ENCODE measurements around the gene NBL1. TPM values are rescaled to one million over a fixed set of nuclear protein-coding genes. Genes with fewer than 3 reads are reported as not detected.

Gene NBL1
- total RNA-seq, 1 experiment from 2014 or later = 100 TPM

DNA sequence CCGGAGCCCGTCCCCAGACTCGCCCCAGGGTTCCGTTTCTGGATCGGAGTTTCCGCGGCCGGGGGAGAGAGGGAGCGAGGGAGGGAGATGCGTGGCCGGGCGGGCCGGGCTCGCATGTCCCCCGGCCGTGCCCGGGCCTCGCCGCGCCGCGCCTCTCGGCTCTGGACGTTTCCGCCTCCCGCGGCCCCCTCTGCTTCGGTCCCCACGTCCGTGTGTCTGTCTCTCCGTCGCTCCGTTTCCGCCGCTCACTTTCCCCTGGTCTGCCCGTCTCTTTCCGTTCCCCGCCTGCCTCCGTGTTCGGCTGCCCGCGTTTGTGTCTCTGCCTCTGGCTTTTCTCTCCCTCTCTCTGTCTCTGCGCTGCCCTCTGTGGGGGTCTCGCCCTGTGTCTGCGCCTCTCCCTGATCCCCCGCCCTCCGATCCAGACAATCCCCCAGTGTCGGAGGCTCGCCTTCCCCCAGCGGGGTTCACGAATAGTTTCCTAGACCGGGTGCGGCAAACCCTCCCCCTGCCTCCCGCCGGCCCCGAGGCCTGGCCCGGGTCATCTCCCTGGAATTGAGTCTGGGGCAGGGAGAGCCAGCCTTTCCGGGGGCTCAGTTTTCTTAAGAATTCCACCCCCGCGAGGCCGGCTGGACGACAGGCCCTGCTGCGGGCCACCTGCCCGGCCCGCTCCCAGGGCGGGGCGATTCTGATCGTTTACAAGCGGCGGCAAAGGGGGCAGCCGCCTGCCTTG is 735 bp downstream of the NBL1 start:
- Mint-ChIP-seq H3K27me3 (ENCODE audit: unreplicated experiment) (no peaks in the 10 kb centered on the region), H3K36me3 (ENCODE audit: insufficient read depth, unreplicated experiment) (peaks cover 26% of the 10 kb centered on the region), H3K4me1 (ENCODE audit: low read depth, unreplicated experiment) (peaks cover 49% of the 10 kb centered on the region), H3K4me3 (ENCODE audit: low read depth, unreplicated experiment) (peak overlapping the region; percentile 82), H3K9me3 (ENCODE audit: low read depth, unreplicated experiment) (no peaks in the 10 kb centered on the region), H3K27ac (ENCODE audit: unreplicated experiment) (peak overlapping the region; percentile 55)
- intact Hi-C loops (cut with micrococcal nuclease; ENCODE audit: unreplicated experiment) = loop anchor here (5.0 kb wide), 1 partner anchor 158 kb away; the partner anchor contains the start of gene CAPZB
- no TSS peak for BruUV-seq (replicated peaks)
- no peak for DNase-seq
- TF ChIP-seq, protein P1, sequence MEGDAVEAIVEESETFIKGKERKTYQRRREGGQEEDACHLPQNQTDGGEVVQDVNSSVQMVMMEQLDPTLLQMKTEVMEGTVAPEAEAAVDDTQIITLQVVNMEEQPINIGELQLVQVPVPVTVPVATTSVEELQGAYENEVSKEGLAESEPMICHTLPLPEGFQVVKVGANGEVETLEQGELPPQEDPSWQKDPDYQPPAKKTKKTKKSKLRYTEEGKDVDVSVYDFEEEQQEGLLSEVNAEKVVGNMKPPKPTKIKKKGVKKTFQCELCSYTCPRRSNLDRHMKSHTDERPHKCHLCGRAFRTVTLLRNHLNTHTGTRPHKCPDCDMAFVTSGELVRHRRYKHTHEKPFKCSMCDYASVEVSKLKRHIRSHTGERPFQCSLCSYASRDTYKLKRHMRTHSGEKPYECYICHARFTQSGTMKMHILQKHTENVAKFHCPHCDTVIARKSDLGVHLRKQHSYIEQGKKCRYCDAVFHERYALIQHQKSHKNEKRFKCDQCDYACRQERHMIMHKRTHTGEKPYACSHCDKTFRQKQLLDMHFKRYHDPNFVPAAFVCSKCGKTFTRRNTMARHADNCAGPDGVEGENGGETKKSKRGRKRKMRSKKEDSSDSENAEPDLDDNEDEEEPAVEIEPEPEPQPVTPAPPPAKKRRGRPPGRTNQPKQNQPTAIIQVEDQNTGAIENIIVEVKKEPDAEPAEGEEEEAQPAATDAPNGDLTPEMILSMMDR (IDR thresholded peaks at IDR 0.05; ENCODE audit: unreplicated experiment) = no peak
- CTCF ChIA-PET = interaction anchor here (1.1 kb wide), 1 partner anchor 14 kb away, joined by 4 read pairs; no protein-coding TSS in a partner anchor

DNA sequence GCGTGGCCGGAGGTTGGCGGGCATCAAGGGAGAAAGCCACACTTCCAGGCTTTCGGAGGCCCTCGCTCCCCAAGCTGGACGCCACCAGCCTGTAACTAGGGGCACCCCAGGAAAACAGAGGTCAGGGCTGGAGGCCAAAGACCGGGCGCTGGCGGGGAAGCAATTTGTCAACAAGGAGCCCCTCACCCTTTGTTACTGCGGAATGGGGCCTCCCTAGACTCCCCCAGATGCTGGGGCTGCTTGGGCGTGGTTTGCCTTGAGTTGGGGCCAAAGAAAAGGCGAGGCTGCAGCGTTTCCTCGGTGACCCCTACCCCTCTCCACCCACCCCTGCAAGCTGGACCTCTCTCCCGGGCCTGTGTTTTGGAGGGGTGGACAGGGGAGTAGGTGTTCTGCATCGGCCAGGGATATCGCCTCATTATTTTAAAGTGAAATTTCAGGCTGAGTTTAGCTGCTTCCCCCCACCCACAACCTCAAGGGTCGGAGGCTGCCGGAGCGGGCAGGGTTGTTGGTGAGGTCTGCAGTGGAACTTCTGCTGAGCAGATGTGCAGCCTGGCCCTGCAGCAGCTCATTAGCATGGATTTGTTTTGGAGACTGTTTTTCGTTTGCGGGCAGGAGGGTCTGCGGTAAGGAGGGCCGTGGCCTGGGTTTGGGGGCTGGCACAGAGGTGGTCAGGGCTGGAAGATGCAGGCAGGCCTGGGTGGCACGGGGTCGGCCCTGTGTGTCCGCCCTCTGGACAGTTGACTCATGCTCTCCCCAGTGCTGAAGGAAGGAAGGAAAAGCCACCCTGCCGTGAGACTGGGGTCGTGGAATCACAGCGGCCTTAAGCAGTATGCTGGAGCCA is 1.5 kb downstream of the NBL1 start:
- Mint-ChIP-seq H3K4me1 (ENCODE audit: low read depth, unreplicated experiment) (peaks cover 42% of the 10 kb centered on the region), H3K4me3 (ENCODE audit: low read depth, unreplicated experiment) (peak overlapping the region; percentile 82), H3K9me3 (ENCODE audit: low read depth, unreplicated experiment) (no peaks in the 10 kb centered on the region), H3K36me3 (ENCODE audit: insufficient read depth, unreplicated experiment) (peaks cover 26% of the 10 kb centered on the region), H3K27me3 (ENCODE audit: unreplicated experiment) (no peaks in the 10 kb centered on the region), H3K27ac (ENCODE audit: unreplicated experiment) (peak overlapping the region; percentile 44)
- TF ChIP-seq, protein P1 (IDR thresholded peaks at IDR 0.05; ENCODE audit: unreplicated experiment) = no peak
- DNase-seq = no peak
- BruUV-seq (replicated peaks) = TSS peak; percentile 38
- CTCF ChIA-PET = interaction anchor here (0.8 to 1.1 kb wide), 2 partner anchors 15 to 177 kb away, joined by 3 to 4 read pairs; no protein-coding TSS in a partner anchor
- intact Hi-C loops (cut with micrococcal nuclease; ENCODE audit: unreplicated experiment) = loop anchor here (5.0 kb wide), 1 partner anchor 158 kb away; the partner anchor contains the start of gene CAPZB

DNA sequence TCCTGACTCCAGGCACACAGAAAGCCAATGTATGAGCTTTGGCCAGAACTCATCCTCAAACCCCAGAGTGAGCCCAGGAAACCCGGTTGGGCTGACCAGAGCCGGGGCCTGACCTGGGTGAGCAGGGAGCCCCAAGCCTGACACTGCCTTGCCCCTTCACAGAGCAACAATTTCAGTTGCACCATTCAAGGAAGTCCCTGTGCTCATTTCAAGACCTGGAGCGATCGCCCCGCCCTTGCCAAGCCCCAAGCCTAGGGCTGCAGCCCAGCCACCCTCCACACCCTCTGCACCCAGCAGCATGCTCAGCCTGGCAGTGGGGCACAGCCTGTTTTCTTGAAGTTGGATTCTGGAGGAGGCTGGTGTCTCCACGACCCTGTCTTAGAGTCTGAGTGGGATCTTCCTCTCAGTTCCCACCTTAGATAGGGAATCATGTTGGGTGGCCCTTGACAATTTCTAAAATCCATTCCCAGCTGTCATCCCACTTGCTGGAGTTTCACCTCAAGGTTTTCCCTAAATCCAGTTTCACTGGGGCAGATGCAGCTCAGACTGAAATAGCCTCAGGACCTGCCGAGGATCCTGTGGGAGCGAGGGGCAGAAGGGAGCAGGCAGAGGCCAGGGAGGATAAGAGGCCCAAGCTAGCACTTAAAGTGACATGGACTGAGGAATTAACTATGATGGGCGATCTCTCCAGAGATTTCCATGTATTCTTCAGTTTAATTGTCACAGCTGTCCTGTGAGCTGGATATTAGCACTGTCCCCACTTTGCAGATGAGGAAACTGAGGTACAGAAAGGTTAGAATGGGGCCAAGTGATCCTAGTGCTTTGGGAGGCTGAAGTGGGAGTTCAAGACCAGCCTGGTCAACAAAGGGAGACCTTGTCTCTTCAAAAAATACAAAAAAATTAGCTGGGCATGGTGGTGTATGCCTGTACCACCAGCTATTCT is 2.5 kb downstream of the NBL1 start:
- no TSS peak for BruUV-seq (replicated peaks)
- CTCF ChIA-PET = interaction anchor here (1.1 kb wide), 1 partner anchor 16 kb away, joined by 4 read pairs; no protein-coding TSS in a partner anchor
- peaks cover 26% of the 10 kb centered on the region for H3K36me3 Mint-ChIP-seq (ENCODE audit: insufficient read depth, unreplicated experiment)
- peaks cover 35% of the 10 kb centered on the region for H3K4me1 Mint-ChIP-seq (ENCODE audit: low read depth, unreplicated experiment)
- peak overlapping the region; percentile 82 for H3K4me3 Mint-ChIP-seq (ENCODE audit: low read depth, unreplicated experiment)
- DNase-seq = peak; percentile 64
- TF ChIP-seq, protein P1 (IDR thresholded peaks at IDR 0.05; ENCODE audit: unreplicated experiment) = no peak
- intact Hi-C loops (cut with micrococcal nuclease; ENCODE audit: unreplicated experiment) = loop anchor here (5.0 kb wide), 1 partner anchor 159 kb away; the partner anchor contains the start of gene CAPZB
- H3K9me3 Mint-ChIP-seq (ENCODE audit: low read depth, unreplicated experiment) = no peaks in the 10 kb centered on the region
- H3K27me3 Mint-ChIP-seq (ENCODE audit: unreplicated experiment) = no peaks in the 10 kb centered on the region
- H3K27ac Mint-ChIP-seq (ENCODE audit: unreplicated experiment) = peak overlapping the region; percentile 44
